DND-41 (cell line): ENCODE measurements around the gene GUCY2D.

Experiments
- ATAC-seq: fragments of 200-7000 bp; cut with Tn5 transposase; 3 replicates; pipeline ENCODE4 v1.9.1; 2021; ENCODE audit warnings: low read depth; ENCODE audit not compliant: insufficient read depth
- DNase-seq: peaks from one replicate; pipeline ENCODE4 v3.0.0-alpha.2; 2020
- H2AFZ ChIP-seq: 2 replicates; pipeline ENCODE4 v1.6.0; 2012; ENCODE audit warnings: low read depth, low read length
- H3K27ac ChIP-seq: 2 replicates; pipeline ENCODE4 v1.5.1; 2012; ENCODE audit warnings: low read length, inconsistent platforms
- H3K27me3 ChIP-seq: fragments of 200-600 bp; sonication (generic); 2 replicates; pipeline ENCODE4 v1.6.0; 2012; ENCODE audit warnings: low read length, mild to moderate bottlenecking, inconsistent platforms; ENCODE audit not compliant: insufficient read depth, poor library complexity
- H3K36me3 ChIP-seq: 2 replicates; pipeline ENCODE4 v1.5.1; 2012; ENCODE audit warnings: low read length, inconsistent platforms; ENCODE audit not compliant: insufficient read depth
- H3K4me1 ChIP-seq: 2 replicates; pipeline ENCODE4 v1.5.1; 2012; ENCODE audit warnings: mild to moderate bottlenecking, low read length; ENCODE audit not compliant: insufficient read depth
- H3K4me2 ChIP-seq: 2 replicates; pipeline ENCODE4 v1.6.0; 2012; ENCODE audit warnings: mild to moderate bottlenecking, moderate library complexity, low read length, inconsistent platforms; ENCODE audit not compliant: insufficient read depth
- H3K4me3 ChIP-seq, 2 experiments: fragments of 200-600 bp in 1 of 2; shearing (Covaris generic) in 1 of 2; 2 replicates each; pipeline ENCODE4 v1.5.1; 2012 to 2016; ENCODE audit warnings: inconsistent platforms in 2 of 2, low read length in 2 of 2, mild to moderate bottlenecking in 2 of 2, low read depth in 1 of 2, moderate library complexity in 1 of 2
- H3K79me2 ChIP-seq: 2 replicates; pipeline ENCODE4 v1.6.0; 2012; ENCODE audit warnings: low read length, inconsistent platforms; ENCODE audit not compliant: insufficient read depth
- H3K9ac ChIP-seq: 2 replicates; pipeline ENCODE4 v1.6.0; 2012; ENCODE audit warnings: low read depth, mild to moderate bottlenecking, inconsistent platforms, low read length, moderate library complexity
- H3K9me3 ChIP-seq: 2 replicates; pipeline ENCODE4 v1.5.1; 2012; ENCODE audit warnings: low read length, moderate library complexity, mild to moderate bottlenecking, inconsistent platforms; ENCODE audit not compliant: insufficient read depth, severe bottlenecking
- H4K20me1 ChIP-seq: 2 replicates; pipeline ENCODE4 v1.6.0; 2012; ENCODE audit warnings: low read length; ENCODE audit not compliant: insufficient read depth
- EZH2 ChIP-seq: IDR thresholded peaks from 3 replicates; pipeline ENCODE4 v1.6.1; 2012; ENCODE audit warnings: borderline replicate concordance, low read depth, mild to moderate bottlenecking, moderate library complexity, low read length, inconsistent platforms; ENCODE audit not compliant: severe bottlenecking
- TF ChIP-seq, protein P1 (sequence below): IDR thresholded peaks from 2 replicates; pipeline ENCODE4 v1.5.1; 2012; ENCODE audit warnings: borderline replicate concordance, low read length, moderate library complexity, mild to moderate bottlenecking; ENCODE audit not compliant: poor library complexity, severe bottlenecking; ENCODE audit errors: extremely low read depth

GUCY2D gene

GRCh38 chr17:7959503-7960253 lies 42.7 kb upstream of the GUCY2D start:
- H3K36me3 ChIP-seq: no peaks in the 10 kb centered on the region
- H3K4me3 ChIP-seq: no peak overlapping the region
- no peak overlapping the region for H3K9ac ChIP-seq
- H3K4me1 ChIP-seq: no peaks in the 10 kb centered on the region
- H2AFZ ChIP-seq: no peak overlapping the region
- H3K9me3 ChIP-seq: no peaks in the 10 kb centered on the region
- no peak for DNase-seq
- H3K27ac ChIP-seq: no peak overlapping the region
- no peak for ATAC-seq
- TF ChIP-seq, protein P1, sequence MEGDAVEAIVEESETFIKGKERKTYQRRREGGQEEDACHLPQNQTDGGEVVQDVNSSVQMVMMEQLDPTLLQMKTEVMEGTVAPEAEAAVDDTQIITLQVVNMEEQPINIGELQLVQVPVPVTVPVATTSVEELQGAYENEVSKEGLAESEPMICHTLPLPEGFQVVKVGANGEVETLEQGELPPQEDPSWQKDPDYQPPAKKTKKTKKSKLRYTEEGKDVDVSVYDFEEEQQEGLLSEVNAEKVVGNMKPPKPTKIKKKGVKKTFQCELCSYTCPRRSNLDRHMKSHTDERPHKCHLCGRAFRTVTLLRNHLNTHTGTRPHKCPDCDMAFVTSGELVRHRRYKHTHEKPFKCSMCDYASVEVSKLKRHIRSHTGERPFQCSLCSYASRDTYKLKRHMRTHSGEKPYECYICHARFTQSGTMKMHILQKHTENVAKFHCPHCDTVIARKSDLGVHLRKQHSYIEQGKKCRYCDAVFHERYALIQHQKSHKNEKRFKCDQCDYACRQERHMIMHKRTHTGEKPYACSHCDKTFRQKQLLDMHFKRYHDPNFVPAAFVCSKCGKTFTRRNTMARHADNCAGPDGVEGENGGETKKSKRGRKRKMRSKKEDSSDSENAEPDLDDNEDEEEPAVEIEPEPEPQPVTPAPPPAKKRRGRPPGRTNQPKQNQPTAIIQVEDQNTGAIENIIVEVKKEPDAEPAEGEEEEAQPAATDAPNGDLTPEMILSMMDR: no peak
- no peak for TF ChIP-seq EZH2
- no peaks in the 10 kb centered on the region for H4K20me1 ChIP-seq
- peaks cover 9% of the 10 kb centered on the region for H3K27me3 ChIP-seq
- no peaks in the 10 kb centered on the region for H3K79me2 ChIP-seq
- no peak overlapping the region for H3K4me2 ChIP-seq

- no peaks in the 10 kb centered on the region for H3K9me3 ChIP-seq
- peaks cover 9% of the 10 kb centered on the region for H3K27me3 ChIP-seq
- no peak overlapping the region for H2AFZ ChIP-seq
- no peaks in the 10 kb centered on the region for H4K20me1 ChIP-seq
- no peaks in the 10 kb centered on the region for H3K79me2 ChIP-seq
- no peak for ATAC-seq
- no peak overlapping the region for H3K4me2 ChIP-seq
- H3K4me1 ChIP-seq: no peaks in the 10 kb centered on the region
- no peak overlapping the region for H3K4me3 ChIP-seq
- no peak for DNase-seq
- H3K27ac ChIP-seq: no peak overlapping the region
- no peaks in the 10 kb centered on the region for H3K36me3 ChIP-seq
- no peak overlapping the region for H3K9ac ChIP-seq
- no peak for TF ChIP-seq EZH2
- TF ChIP-seq, protein P1: no peak
Measured at GRCh38 chr17:7961421-7961820, 41.0 kb upstream of the GUCY2D start.

GRCh38 chr17:7967751-7968150 lies 34.7 kb upstream of the GUCY2D start:
- no peak for TF ChIP-seq EZH2
- TF ChIP-seq, protein P1: no peak
- H3K27ac ChIP-seq: no peak overlapping the region
- H2AFZ ChIP-seq: no peak overlapping the region
- no peaks in the 10 kb centered on the region for H3K4me1 ChIP-seq
- no peaks in the 10 kb centered on the region for H3K27me3 ChIP-seq
- H3K4me2 ChIP-seq: no peak overlapping the region
- H3K79me2 ChIP-seq: no peaks in the 10 kb centered on the region
- ATAC-seq (no peak), DNase-seq (no peak)
- no peak overlapping the region for H3K9ac ChIP-seq
- H3K9me3 ChIP-seq: no peaks in the 10 kb centered on the region
- no peaks in the 10 kb centered on the region for H4K20me1 ChIP-seq
- H3K36me3 ChIP-seq: no peaks in the 10 kb centered on the region
- H3K4me3 ChIP-seq: no peak overlapping the region

DNA sequence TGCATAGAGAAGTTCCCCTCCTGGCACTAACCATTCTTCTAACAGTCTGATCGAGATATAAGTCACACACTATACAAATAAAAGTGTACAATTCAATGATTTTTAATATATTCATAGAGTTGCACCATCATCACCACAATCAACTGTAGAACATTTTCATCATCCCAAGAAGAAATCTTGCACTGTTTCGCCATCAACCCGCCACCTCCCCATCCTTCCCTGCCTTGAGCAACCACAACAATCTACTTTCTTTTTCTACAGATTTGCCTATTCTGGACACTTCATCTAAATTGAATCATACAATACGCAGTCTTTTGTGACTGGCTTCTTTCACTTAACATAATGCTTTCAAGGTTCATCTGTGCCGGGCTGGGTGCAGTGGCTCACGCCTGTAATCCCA lies 33.0 kb upstream of the GUCY2D start:
- no peaks in the 10 kb centered on the region for H4K20me1 ChIP-seq
- H3K27ac ChIP-seq: no peak overlapping the region
- no peaks in the 10 kb centered on the region for H3K27me3 ChIP-seq
- H3K4me1 ChIP-seq: no peaks in the 10 kb centered on the region
- H3K36me3 ChIP-seq: no peaks in the 10 kb centered on the region
- H3K4me2 ChIP-seq: no peak overlapping the region
- TF ChIP-seq, protein P1: no peak
- TF ChIP-seq EZH2: no peak
- no peak for ATAC-seq
- no peak overlapping the region for H3K9ac ChIP-seq
- H3K79me2 ChIP-seq: no peaks in the 10 kb centered on the region
- H2AFZ ChIP-seq: no peak overlapping the region
- peaks cover 4% of the 10 kb centered on the region for H3K9me3 ChIP-seq
- DNase-seq: no peak
- no peak overlapping the region for H3K4me3 ChIP-seq
